ENCODE measurements around the gene ELOVL3.

ELOVL3 gene

DNA sequence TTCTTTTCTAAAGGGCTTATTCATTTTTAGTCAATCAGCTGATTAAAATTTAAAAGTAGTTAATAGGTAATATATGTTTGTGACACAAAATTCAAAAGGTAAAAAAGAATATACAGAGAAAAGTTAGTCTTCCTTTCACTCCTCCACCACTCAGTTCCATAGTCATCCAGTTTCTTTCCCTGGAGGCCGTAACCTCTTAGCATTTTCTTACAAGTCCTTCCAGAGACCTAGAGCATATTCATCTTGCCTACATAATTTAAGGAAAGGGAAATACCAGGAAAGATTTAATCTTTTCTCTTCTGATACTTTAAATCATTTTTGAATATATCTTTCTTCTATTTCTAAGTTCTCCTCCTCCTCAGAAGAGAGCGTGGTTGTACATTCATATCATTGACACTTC lies 29.3 kb downstream of the ELOVL3 start:
- no peak for DNase-seq

DNA sequence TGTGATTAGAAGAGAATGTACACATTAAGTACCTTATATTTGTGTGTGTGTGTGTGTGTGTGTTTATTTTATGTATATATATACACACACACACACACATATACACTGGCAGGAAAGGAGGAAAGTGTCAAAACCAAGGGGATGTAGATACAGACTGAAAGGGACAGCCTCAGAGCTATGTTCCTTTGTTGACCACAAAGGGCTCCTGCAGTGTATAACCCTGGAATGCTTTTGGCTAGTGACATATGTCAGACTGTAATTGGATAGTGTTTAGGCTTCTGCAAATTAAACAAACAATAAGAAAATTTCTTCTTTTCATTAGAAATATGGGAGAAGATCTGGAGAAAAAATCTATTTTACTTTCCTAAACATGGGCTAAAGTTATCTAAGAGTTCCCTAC lies 35.1 kb downstream of the ELOVL3 start:
- DNase-seq: no peak

DNA sequence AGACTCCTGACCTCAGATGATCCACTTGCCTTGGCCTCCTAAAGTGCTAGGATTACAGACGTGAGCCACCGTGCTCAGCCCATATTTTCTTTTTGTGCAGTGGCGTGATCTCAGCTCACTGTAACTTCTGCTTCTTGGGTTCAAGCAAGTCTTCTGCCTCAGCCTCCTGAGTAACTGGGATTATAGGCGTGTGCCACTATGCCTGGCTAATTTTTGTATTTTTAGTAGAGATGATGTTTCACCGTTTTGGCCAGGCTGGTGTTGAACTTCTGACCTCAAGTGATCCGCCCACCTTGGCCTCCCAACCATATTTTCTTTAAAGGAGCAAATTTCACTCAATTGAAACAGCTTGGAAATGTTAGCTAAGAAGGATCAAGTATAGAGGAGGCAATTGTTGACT lies 35.7 kb downstream of the ELOVL3 start:
- no peak for DNase-seq

DNA sequence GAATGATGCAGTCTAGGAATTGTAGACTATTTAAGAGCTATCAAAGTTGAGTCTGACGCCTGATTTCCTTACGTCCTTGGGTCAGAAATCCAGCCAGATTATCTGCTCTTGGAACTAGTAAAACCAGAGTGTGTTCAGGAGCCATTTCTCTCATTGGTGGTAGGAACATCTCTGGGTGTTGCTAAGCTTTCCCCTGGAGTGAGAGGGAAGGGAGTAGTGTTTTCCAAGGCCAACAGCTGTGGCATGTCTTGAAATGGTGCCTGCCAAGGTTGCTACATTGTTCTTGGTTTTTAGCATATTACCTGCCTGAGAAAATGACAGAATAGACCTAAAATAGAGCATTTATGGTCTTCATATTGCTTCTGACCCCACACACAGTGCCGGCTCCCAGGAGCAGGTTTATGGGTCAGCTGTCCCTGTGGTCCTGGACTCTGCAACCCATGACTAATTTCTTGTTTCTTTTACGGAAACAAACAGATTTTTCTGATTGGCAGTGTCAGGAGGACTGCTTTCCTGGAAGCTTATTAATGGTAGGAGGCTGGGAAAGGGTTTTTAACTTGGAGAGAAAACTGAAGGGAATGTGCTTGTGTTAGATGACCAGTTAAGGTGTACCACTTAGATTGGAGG lies 36.8 kb downstream of the ELOVL3 start:
- DNase-seq: no peak

DNA sequence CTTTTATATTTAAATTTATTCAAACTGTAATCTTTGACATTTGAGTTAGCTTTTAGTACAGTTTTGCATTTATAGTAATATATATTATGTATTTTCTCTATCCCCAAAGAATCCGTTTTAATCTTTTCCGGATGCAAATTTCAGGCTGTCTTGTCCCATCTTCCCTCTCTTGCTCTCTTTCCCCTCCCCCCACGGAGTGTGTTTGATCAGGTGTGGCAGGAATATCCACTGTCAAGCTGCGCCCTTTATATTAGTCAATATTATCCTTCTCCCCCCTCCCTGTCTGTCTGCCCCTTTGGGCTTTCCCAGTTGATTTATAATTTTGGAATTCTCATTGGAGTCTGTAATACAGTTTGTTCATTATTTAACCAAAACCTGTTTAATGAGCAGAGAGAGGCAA lies 38.3 kb downstream of the ELOVL3 start:
- no peak for DNase-seq

DNA sequence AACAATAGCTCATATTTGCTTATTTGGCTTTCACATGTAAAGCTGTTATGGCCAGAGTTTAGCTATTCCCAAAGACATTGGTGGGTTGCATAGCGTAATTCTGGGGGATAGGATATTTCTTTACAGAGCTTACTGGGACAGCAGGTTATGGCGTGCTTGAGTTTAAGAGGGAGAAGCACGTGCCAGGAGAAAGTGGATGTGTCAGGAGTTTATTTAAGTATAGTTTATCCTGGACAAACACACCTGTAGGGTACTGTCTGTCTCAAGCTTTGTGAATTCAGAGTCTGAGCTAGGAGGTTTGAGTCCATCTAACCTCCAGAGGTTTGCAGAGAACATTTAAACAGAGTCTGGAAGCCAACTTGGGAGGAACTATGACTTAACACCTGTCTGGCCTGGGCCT lies 40.6 kb downstream of the ELOVL3 start:
- DNase-seq: no peak

DNA sequence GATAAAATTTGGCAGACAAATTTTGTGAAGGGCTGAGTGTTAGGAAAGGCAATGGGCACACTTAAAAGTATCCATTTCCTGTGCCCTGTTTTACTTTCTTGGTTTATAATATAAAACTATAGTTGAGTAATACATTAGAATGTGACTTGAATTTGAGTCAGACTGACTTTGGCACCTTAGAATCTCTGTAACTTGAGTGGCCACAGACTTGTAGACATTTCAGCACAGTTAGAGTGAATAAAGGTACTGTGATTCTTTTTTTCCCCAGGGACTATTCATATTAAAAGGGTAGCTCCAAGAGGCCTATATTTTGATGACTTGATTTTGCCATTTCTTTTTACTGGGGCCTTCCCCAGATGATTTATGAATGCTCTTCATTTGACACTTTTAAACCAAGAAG lies 41.6 kb downstream of the ELOVL3 start:
- no peak for DNase-seq

DNA sequence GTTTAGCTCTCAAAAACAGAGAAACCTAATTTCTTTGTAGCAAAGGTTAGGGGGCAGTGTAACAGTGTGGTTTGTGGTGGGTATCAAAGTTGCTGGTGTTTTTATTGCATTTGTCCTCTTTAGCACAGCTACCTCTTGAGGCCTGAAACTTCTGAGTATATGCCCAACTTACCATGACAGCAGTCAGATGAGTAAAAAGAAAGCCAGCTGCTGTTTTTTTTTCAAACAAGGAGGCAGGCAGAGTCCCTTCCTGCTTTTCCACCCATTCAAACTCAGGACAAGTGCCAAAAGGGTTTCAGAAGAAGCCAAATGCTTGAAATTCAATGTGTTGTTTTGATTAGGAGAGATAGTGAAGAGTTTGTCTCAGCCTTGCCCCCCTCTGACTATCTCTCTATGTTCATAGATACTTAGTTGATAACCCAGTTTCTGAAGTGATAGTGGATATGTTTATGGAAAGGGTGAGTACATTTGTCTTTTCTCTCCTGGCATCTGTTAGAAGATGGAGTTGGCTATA lies 42.3 kb downstream of the ELOVL3 start:
- DNase-seq: no peak

DNA sequence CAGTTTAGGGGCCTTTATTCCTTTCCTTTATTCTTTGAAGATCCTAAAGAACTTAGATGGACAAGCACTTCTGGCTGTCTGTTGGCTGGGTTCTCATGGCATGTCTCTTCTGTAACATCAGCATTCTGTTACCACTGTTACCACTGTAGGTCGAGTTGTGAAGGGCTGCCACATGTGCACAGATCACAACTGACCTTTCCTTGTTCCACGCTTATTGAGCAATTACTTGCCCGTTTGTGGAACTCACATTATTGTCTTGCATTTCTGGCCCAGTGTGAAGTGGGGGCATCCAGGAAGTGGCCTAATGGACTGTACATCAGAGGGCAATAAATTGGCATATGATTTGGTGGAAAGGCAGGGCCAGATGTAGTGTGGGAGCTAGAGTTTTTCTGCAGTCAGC lies 42.9 kb downstream of the ELOVL3 start:
- DNase-seq: no peak

DNA sequence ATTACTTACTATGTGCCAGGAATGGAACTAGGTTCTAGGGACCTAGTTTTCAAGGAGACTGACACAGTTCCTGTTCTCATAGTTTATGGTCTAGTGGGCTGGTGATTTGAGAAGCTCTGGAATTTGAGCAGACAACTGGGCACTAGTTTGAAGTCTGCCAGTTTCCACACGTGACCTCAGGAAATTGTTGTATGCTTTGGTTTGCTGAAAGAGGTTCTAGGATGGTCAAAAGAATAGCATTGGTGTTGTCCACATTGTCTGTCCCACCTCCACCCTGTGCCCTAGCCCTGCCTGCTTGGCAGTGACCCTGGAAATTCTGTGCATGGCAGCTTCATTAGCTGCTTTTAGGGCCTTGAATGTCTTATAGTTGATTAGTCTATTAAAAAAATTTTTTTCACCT lies 48.0 kb downstream of the ELOVL3 start:
- DNase-seq: no peak

DNA sequence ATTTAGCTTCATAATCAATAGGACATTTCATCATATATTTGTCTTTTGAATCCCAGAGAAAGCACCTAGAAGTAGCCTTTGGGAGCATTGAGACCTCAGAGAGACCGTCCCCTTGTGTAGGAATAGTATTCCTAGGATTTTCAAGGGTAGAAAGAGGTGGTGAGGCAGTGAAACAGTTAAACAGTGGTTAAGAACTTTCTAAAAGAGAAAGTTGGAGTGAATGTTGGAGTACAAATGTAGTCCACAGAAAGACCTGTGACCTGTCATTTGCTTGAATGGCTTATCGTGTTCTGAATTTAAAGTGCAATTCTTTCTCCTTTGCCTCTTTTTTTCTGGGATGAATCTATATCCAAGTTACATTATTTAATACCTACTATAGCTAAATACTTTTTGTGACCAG lies 49.2 kb downstream of the ELOVL3 start:
- DNase-seq: no peak

DNA sequence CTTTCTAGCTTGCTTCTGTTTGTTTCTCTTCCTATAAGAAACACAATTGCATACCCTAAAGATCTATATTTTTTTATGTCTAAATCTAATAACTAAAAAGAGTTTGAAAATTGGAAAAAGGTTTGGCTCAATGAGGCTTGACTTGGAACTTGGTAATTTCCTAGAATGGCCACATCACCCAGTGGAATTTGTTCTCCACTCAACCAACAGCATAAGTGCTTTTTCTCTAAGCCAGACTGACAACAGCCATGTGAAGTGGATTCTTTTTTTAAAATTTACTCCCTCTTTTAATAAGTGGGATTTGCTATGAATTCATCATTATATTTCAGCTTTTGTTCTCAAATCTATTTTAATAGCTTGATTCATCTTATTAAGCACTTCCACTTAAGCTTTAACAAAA lies 53.0 kb downstream of the ELOVL3 start:
- no peak for DNase-seq
